ENCODE data around the gene SENP7.

The SENP7 gene

GRCh38 chr3:101384426-101384825 is 128.6 kb downstream of the SENP7 start:
- no peak overlapping the region for H3K27ac ChIP-seq (ENCODE audit: low read length)
- H3K4me1 ChIP-seq (ENCODE audit: control insufficient read depth, insufficient read depth, low read length), result no peaks in the 10 kb centered on the region
- no peak overlapping the region for H3K4me3 ChIP-seq (ENCODE audit: low read length)
- H3K9me3 ChIP-seq (ENCODE audit: control insufficient read depth, insufficient read depth, low read length), result no peaks in the 10 kb centered on the region
- WGBS (ENCODE audit: insufficient coverage, insufficient read length), result no CpG with 5 or more reads among the region's 10 CpGs
- peaks cover 5% of the 10 kb centered on the region; the same call in 1 of the 2 replicates for H3K36me3 ChIP-seq (ENCODE audit: control insufficient read depth, insufficient read depth, low read length)
- H3K27me3 ChIP-seq (ENCODE audit: control insufficient read depth, insufficient read depth, low read length), result no peaks in the 10 kb centered on the region
- DNase-seq (ENCODE audit: low read depth, low spot score), result no peak

GRCh38 chr3:101383656-101384055 is 129.4 kb downstream of the SENP7 start:
- no peaks in the 10 kb centered on the region for H3K9me3 ChIP-seq (ENCODE audit: control insufficient read depth, insufficient read depth, low read length)
- peaks cover 5% of the 10 kb centered on the region; the same call in 1 of the 2 replicates for H3K36me3 ChIP-seq (ENCODE audit: control insufficient read depth, insufficient read depth, low read length)
- no peak overlapping the region for H3K27ac ChIP-seq (ENCODE audit: low read length)
- DNase-seq (ENCODE audit: low read depth, low spot score), result no peak
- no peak overlapping the region for H3K4me3 ChIP-seq (ENCODE audit: low read length)
- H3K27me3 ChIP-seq (ENCODE audit: control insufficient read depth, insufficient read depth, low read length), result no peaks in the 10 kb centered on the region
- no CpG with 5 or more reads among the region's 4 CpGs for WGBS (ENCODE audit: insufficient coverage, insufficient read length)
- H3K4me1 ChIP-seq (ENCODE audit: control insufficient read depth, insufficient read depth, low read length), result no peaks in the 10 kb centered on the region

- Histone ChIP-seq H3K9me3 (ENCODE audit: control insufficient read depth, insufficient read depth, low read length) (no peaks in the 10 kb centered on the region), H3K4me3 (ENCODE audit: low read length) (no peak overlapping the region), H3K27ac (ENCODE audit: low read length) (no peak overlapping the region), H3K27me3 (ENCODE audit: control insufficient read depth, insufficient read depth, low read length) (no peaks in the 10 kb centered on the region), H3K4me1 (ENCODE audit: control insufficient read depth, insufficient read depth, low read length) (no peaks in the 10 kb centered on the region), H3K36me3 (ENCODE audit: control insufficient read depth, insufficient read depth, low read length) (peaks cover 5% of the 10 kb centered on the region; the same call in 1 of the 2 replicates)
- no peak for DNase-seq (ENCODE audit: low read depth, low spot score)
- no CpG with 5 or more reads among the region's 5 CpGs for WGBS (ENCODE audit: insufficient coverage, insufficient read length)
Observed at GRCh38 chr3:101383156-101383575, 129.8 kb downstream of the SENP7 start.

- Histone ChIP-seq H3K27ac (ENCODE audit: low read length) (no peak overlapping the region), H3K4me3 (ENCODE audit: low read length) (no peak overlapping the region), H3K36me3 (ENCODE audit: control insufficient read depth, insufficient read depth, low read length) (peaks cover 5% of the 10 kb centered on the region; the same call in 1 of the 2 replicates), H3K27me3 (ENCODE audit: control insufficient read depth, insufficient read depth, low read length) (no peaks in the 10 kb centered on the region), H3K4me1 (ENCODE audit: control insufficient read depth, insufficient read depth, low read length) (no peaks in the 10 kb centered on the region), H3K9me3 (ENCODE audit: control insufficient read depth, insufficient read depth, low read length) (no peaks in the 10 kb centered on the region)
- DNase-seq (ENCODE audit: low read depth, low spot score), result no peak
Observed at GRCh38 chr3:101381809-101382208, 131.2 kb downstream of the SENP7 start.

- no peak overlapping the region for H3K4me3 ChIP-seq (ENCODE audit: low read length)
- no peak for DNase-seq (ENCODE audit: low read depth, low spot score)
- no CpG with 5 or more reads among the region's 3 CpGs for WGBS (ENCODE audit: insufficient coverage, insufficient read length)
- H3K36me3 ChIP-seq (ENCODE audit: control insufficient read depth, insufficient read depth, low read length), result peaks cover 5% of the 10 kb centered on the region; the same call in 1 of the 2 replicates
- no peak overlapping the region for H3K27ac ChIP-seq (ENCODE audit: low read length)
- H3K27me3 ChIP-seq (ENCODE audit: control insufficient read depth, insufficient read depth, low read length), result no peaks in the 10 kb centered on the region
- H3K4me1 ChIP-seq (ENCODE audit: control insufficient read depth, insufficient read depth, low read length), result no peaks in the 10 kb centered on the region
- H3K9me3 ChIP-seq (ENCODE audit: control insufficient read depth, insufficient read depth, low read length), result no peaks in the 10 kb centered on the region
Observed at GRCh38 chr3:101379658-101380376, 133.2 kb downstream of the SENP7 start.

- no peak overlapping the region for H3K27ac ChIP-seq (ENCODE audit: low read length)
- H3K4me3 ChIP-seq (ENCODE audit: low read length), result no peak overlapping the region
- no peaks in the 10 kb centered on the region for H3K4me1 ChIP-seq (ENCODE audit: control insufficient read depth, insufficient read depth, low read length)
- H3K9me3 ChIP-seq (ENCODE audit: control insufficient read depth, insufficient read depth, low read length), result no peaks in the 10 kb centered on the region
- no peak for DNase-seq (ENCODE audit: low read depth, low spot score)
- no CpG with 5 or more reads among the region's 3 CpGs for WGBS (ENCODE audit: insufficient coverage, insufficient read length)
- no peaks in the 10 kb centered on the region for H3K27me3 ChIP-seq (ENCODE audit: control insufficient read depth, insufficient read depth, low read length)
- no peaks in the 10 kb centered on the region for H3K36me3 ChIP-seq (ENCODE audit: control insufficient read depth, insufficient read depth, low read length)
Observed at GRCh38 chr3:101377796-101378195, 135.2 kb downstream of the SENP7 start.

GRCh38 chr3:101377209-101377608 is 135.8 kb downstream of the SENP7 start:
- WGBS (ENCODE audit: insufficient coverage, insufficient read length), result no CpG with 5 or more reads among the region's 4 CpGs
- H3K36me3 ChIP-seq (ENCODE audit: control insufficient read depth, insufficient read depth, low read length), result no peaks in the 10 kb centered on the region
- H3K27me3 ChIP-seq (ENCODE audit: control insufficient read depth, insufficient read depth, low read length), result no peaks in the 10 kb centered on the region
- no peaks in the 10 kb centered on the region for H3K4me1 ChIP-seq (ENCODE audit: control insufficient read depth, insufficient read depth, low read length)
- no peak overlapping the region for H3K4me3 ChIP-seq (ENCODE audit: low read length)
- H3K27ac ChIP-seq (ENCODE audit: low read length), result no peak overlapping the region
- H3K9me3 ChIP-seq (ENCODE audit: control insufficient read depth, insufficient read depth, low read length), result no peaks in the 10 kb centered on the region
- no peak for DNase-seq (ENCODE audit: low read depth, low spot score)

- no peak overlapping the region for H3K4me3 ChIP-seq (ENCODE audit: low read length)
- no peaks in the 10 kb centered on the region for H3K4me1 ChIP-seq (ENCODE audit: control insufficient read depth, insufficient read depth, low read length)
- DNase-seq (ENCODE audit: low read depth, low spot score), result no peak
- H3K27me3 ChIP-seq (ENCODE audit: control insufficient read depth, insufficient read depth, low read length), result no peaks in the 10 kb centered on the region
- no peaks in the 10 kb centered on the region for H3K36me3 ChIP-seq (ENCODE audit: control insufficient read depth, insufficient read depth, low read length)
- H3K27ac ChIP-seq (ENCODE audit: low read length), result no peak overlapping the region
- no peaks in the 10 kb centered on the region for H3K9me3 ChIP-seq (ENCODE audit: control insufficient read depth, insufficient read depth, low read length)
Observed at GRCh38 chr3:101375586-101375985, 137.4 kb downstream of the SENP7 start.

- DNase-seq (ENCODE audit: low read depth, low spot score), result no peak
- no peaks in the 10 kb centered on the region for H3K36me3 ChIP-seq (ENCODE audit: control insufficient read depth, insufficient read depth, low read length)
- no peaks in the 10 kb centered on the region for H3K4me1 ChIP-seq (ENCODE audit: control insufficient read depth, insufficient read depth, low read length)
- no peak overlapping the region for H3K27ac ChIP-seq (ENCODE audit: low read length)
- no peak overlapping the region for H3K4me3 ChIP-seq (ENCODE audit: low read length)
- H3K9me3 ChIP-seq (ENCODE audit: control insufficient read depth, insufficient read depth, low read length), result no peaks in the 10 kb centered on the region
- no peaks in the 10 kb centered on the region for H3K27me3 ChIP-seq (ENCODE audit: control insufficient read depth, insufficient read depth, low read length)
- WGBS (ENCODE audit: insufficient coverage, insufficient read length), result no CpG with 5 or more reads among the region's 2 CpGs
Observed at GRCh38 chr3:101362406-101362805, 150.6 kb downstream of the SENP7 start.

- no peaks in the 10 kb centered on the region for H3K27me3 ChIP-seq (ENCODE audit: control insufficient read depth, insufficient read depth, low read length)
- DNase-seq (ENCODE audit: low read depth, low spot score), result no peak
- no peak overlapping the region for H3K4me3 ChIP-seq (ENCODE audit: low read length)
- H3K9me3 ChIP-seq (ENCODE audit: control insufficient read depth, insufficient read depth, low read length), result no peaks in the 10 kb centered on the region
- no peak overlapping the region for H3K27ac ChIP-seq (ENCODE audit: low read length)
- H3K36me3 ChIP-seq (ENCODE audit: control insufficient read depth, insufficient read depth, low read length), result no peaks in the 10 kb centered on the region
- no CpG with 5 or more reads among the region's 1 CpG for WGBS (ENCODE audit: insufficient coverage, insufficient read length)
- H3K4me1 ChIP-seq (ENCODE audit: control insufficient read depth, insufficient read depth, low read length), result no peaks in the 10 kb centered on the region
Observed at GRCh38 chr3:101351829-101352228, 161.2 kb downstream of the SENP7 start.

- Histone ChIP-seq H3K9me3 (ENCODE audit: control insufficient read depth, insufficient read depth, low read length) (no peaks in the 10 kb centered on the region), H3K4me1 (ENCODE audit: control insufficient read depth, insufficient read depth, low read length) (no peaks in the 10 kb centered on the region), H3K36me3 (ENCODE audit: control insufficient read depth, insufficient read depth, low read length) (no peaks in the 10 kb centered on the region), H3K27ac (ENCODE audit: low read length) (no peak overlapping the region), H3K4me3 (ENCODE audit: low read length) (no peak overlapping the region), H3K27me3 (ENCODE audit: control insufficient read depth, insufficient read depth, low read length) (no peaks in the 10 kb centered on the region)
- WGBS (ENCODE audit: insufficient coverage, insufficient read length), result no CpG with 5 or more reads among the region's 2 CpGs
- DNase-seq (ENCODE audit: low read depth, low spot score), result no peak
Observed at GRCh38 chr3:101340591-101340990, 172.4 kb downstream of the SENP7 start.

All from iPS DF 6.9 (cell line).